Adrenal gland (tissue), 12 donors: Measurements from ENCODE around the gene MAP2K5. TPM values are rescaled to one million over a fixed set of nuclear protein-coding genes. Genes with fewer than 3 reads are reported as not detected.

Experiments used
- DNase-seq, 7 donors: peaks; one replicate each; pipeline ENCODE4 v3.0.0-alpha.2; 2019 to 2020
- H3K27ac ChIP-seq, 5 donors: fragments of 200-600 bp; sonication (generic) in 4 of 5; 1 replicate in 3 of 5; 2 replicates in 2 of 5; pipeline versions ENCODE4 v1.5.1 to v1.8.0; 2016 to 2020; ENCODE audit warnings: mild to moderate bottlenecking in 1 of 5
- H3K27me3 ChIP-seq: fragments of 200-600 bp; 2 replicates; pipeline ENCODE4 v1.8.0; 2021
- H3K36me3 ChIP-seq, 2 donors: fragments of 200-600 bp; replicated peaks in 1 of 2; 1 replicate in 1 of 2; 2 replicates in 1 of 2; pipeline versions ENCODE4 v1.5.1 to v1.8.0; 2018 to 2022
- H3K4me1 ChIP-seq, 2 donors: fragments of 200-600 bp; replicated peaks in 1 of 2; 1 replicate in 1 of 2; 2 replicates in 1 of 2; pipeline versions ENCODE4 v1.5.1 to v1.8.0; 2018 to 2021
- H3K4me3 ChIP-seq, 4 donors: fragments of 200-600 bp; sonication (generic) in 3 of 4; one replicate each; pipeline ENCODE4 v1.5.1; 2016 to 2018
- H3K9me3 ChIP-seq, 3 donors: fragments of 200-600 bp; sonication (generic) in 1 of 3; replicated peaks in 1 of 3; 1 replicate in 2 of 3; 2 replicates in 1 of 3; pipeline versions ENCODE4 v1.5.1 to v1.8.0; 2016 to 2021
- CTCF ChIP-seq, 6 experiments: fragments of 450-650 bp in 4 of 6; fragments of 200-600 bp in 2 of 6; sonication (generic) in 1 of 6; IDR thresholded peaks; 1 replicate in 5 of 6; 2 replicates in 1 of 6; pipeline versions ENCODE4 v1.5.1 to v1.8.0; 2016 to 2021; ENCODE audit warnings: antibody characterized with exemption in 6 of 6, mild to moderate bottlenecking in 2 of 6, moderate library complexity in 1 of 6
- POLR2A ChIP-seq, 2 donors: fragments of 450-650 bp; IDR thresholded peaks; one replicate each; pipeline ENCODE4 v1.6.1; 2017; ENCODE audit warnings: antibody characterized with exemption in 2 of 2, mild to moderate bottlenecking in 2 of 2, moderate library complexity in 1 of 2
- WGBS, 4 donors: extraction: QIAGEN DNeasy Blood & Tissue Kit in 2 of 4; methylation state at CpG; one replicate each; pipeline versions ENCODE4 v1.1.5 to v1.1.7; 2013 to 2017; 5-methylcytosine and 5-hydroxymethylcytosine counted together
- intact Hi-C, 2 donors: fragments of 100-400 bp; cut with DNase I; formaldehyde crosslinking; loops; one replicate each; pipeline versions ENCODE4 v1.14.1 to v1.15.0; 2022 to 2023
- polyA plus RNA-seq, 3 donors: library from polyadenylated mRNA; stranded (reverse); fragments of 200-250 nt in 2 of 3; fragments of 350-450 nt in 1 of 3; fragmentation: Illumina TruSeq in 1 of 3; extraction: RNeasy Lipid Tissue Mini Kit (QIAGEN cat#74804) in 1 of 3; gene quantifications; one replicate each; pipeline ENCODE4 v1.2.3, GENCODE V29; 2013 to 2014
- total RNA-seq, 9 donors: library from RNA; depleted of rRNA in 4 of 9; stranded (reverse); fragments of >200 nt in 4 of 9; fragments of 120-200 nt in 1 of 9; fragmentation: NEBNext Ultra II Directional in 1 of 9; extraction: Animal tissue kit (Norgen Biotek cat#: 25700) in 1 of 9; gene quantifications; one replicate each; pipeline versions ENCODE4 v1.1.0 to v1.2.4, GENCODE V29; 2013 to 2023
- donor health status: healthy with polysubstance abuse.
- donor health status: Bipolar disorder and iron deficiency.
- donor health status: DM: yes; HTN: yes; CAD: no.
- donor health status: DM: no; HTN: no; CAD: no.
- donor health status: DM: no; HTN: no; CAD: no.
- donor health status: DM: yes; HTN: yes; CAD: no.

The MAP2K5 gene
- total and polyA plus RNA-seq, 12 donors, result 10.3 to 33.8 (median 17.0) TPM

GRCh38 chr15:67724691-67725375, 182.3 kb downstream of the MAP2K5 start:
- Histone ChIP-seq H3K4me1 (no peaks in the 10 kb centered on the region), H3K27me3 (no peaks in the 10 kb centered on the region), H3K9me3 (no peaks in the 10 kb centered on the region), H3K27ac (no peak overlapping the region), H3K36me3 (no peaks in the 10 kb centered on the region), H3K4me3 (no peak overlapping the region)
- 94 to 95% (median 95%) methylated on average over 4 of the region's 4 CpGs for WGBS, 4 donors
- DNase-seq, result no peak
- intact Hi-C loops, result no loop called here
- TF ChIP-seq CTCF (IDR thresholded peaks at IDR 0.05) (no peak), POLR2A (IDR thresholded peaks at IDR 0.05) (no peak)

DNA sequence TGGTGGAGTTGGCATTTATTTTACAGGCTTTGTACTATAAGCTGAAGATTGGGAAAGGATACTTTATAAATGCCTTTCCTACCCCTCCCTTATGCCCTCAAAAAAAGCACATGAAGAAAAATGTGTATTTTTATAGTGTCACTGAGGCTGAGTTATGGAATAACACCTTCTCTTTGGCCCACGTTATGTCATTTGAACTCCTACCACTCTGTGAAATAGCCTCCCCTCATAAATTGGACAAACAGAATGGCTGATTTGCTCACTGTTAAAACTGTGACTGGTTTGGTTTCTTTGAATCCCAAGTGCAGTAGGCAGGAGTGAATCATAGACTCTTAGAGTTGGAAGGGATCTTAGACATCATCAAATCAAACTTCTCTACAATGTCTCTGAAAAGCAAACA, 187.6 kb downstream of the MAP2K5 start:
- Histone ChIP-seq H3K4me1 (peaks cover 0 to 14% of the 10 kb centered on the region in 2 donors), H3K36me3 (no peaks in the 10 kb centered on the region), H3K27me3 (no peaks in the 10 kb centered on the region), H3K27ac (no peak overlapping the region), H3K4me3 (no peak overlapping the region), H3K9me3 (no peaks in the 10 kb centered on the region)
- TF ChIP-seq CTCF (IDR thresholded peaks at IDR 0.05), result no peak
- no peak for TF ChIP-seq POLR2A (IDR thresholded peaks at IDR 0.05)
- 93 to 100% (median 97%) methylated on average over 1 of the region's 1 CpG for WGBS, 4 donors
- intact Hi-C loops, result no loop called here
- no peak for DNase-seq

GRCh38 chr15:67731112-67731721, 188.7 kb downstream of the MAP2K5 start:
- no peak for DNase-seq
- 40 to 69% (median 56%) methylated on average over 2 of the region's 2 CpGs for WGBS, 4 donors
- intact Hi-C loops, result no loop called here
- H3K4me1 ChIP-seq, result peaks cover 0 to 14% of the 10 kb centered on the region in 2 donors
- no peak overlapping the region for H3K4me3 ChIP-seq
- H3K36me3 ChIP-seq, result no peaks in the 10 kb centered on the region
- H3K27me3 ChIP-seq, result no peaks in the 10 kb centered on the region
- H3K27ac ChIP-seq, result no peak overlapping the region
- TF ChIP-seq POLR2A (IDR thresholded peaks at IDR 0.05) (no peak), CTCF (IDR thresholded peaks at IDR 0.05) (no peak)
- no peaks in the 10 kb centered on the region for H3K9me3 ChIP-seq

DNA sequence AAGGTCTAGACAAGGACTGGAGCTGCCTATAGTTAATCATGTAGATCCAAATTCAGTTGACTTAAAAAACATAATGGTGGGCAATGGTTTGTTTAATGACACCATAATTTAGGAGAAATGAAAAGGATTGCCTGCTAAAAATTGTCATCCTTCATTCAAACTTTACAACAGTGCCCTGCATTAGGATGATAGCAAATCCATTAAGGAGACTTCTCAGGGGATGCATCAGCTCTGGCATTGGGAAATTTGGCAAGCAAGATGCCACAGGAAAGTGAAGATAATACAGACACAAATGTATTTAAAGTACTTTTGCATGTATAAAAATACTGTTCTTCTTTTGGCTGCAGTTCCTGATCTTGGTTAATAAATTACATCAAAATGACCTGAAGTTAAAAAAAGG, 189.7 kb downstream of the MAP2K5 start:
- Histone ChIP-seq H3K27ac (no peak overlapping the region), H3K27me3 (no peaks in the 10 kb centered on the region), H3K4me3 (no peak overlapping the region), H3K4me1 (peaks cover 0 to 14% of the 10 kb centered on the region in 2 donors), H3K36me3 (no peaks in the 10 kb centered on the region), H3K9me3 (no peaks in the 10 kb centered on the region)
- TF ChIP-seq POLR2A (IDR thresholded peaks at IDR 0.05) (no peak), CTCF (IDR thresholded peaks at IDR 0.05) (no peak)
- DNase-seq, result no peak
- intact Hi-C loops, result no loop called here
